ENCODE data around the gene RIN1.
A peak's percentile ranks its signal among the peaks of the same experiment; 100 is the strongest.

The RIN1 gene

DNA sequence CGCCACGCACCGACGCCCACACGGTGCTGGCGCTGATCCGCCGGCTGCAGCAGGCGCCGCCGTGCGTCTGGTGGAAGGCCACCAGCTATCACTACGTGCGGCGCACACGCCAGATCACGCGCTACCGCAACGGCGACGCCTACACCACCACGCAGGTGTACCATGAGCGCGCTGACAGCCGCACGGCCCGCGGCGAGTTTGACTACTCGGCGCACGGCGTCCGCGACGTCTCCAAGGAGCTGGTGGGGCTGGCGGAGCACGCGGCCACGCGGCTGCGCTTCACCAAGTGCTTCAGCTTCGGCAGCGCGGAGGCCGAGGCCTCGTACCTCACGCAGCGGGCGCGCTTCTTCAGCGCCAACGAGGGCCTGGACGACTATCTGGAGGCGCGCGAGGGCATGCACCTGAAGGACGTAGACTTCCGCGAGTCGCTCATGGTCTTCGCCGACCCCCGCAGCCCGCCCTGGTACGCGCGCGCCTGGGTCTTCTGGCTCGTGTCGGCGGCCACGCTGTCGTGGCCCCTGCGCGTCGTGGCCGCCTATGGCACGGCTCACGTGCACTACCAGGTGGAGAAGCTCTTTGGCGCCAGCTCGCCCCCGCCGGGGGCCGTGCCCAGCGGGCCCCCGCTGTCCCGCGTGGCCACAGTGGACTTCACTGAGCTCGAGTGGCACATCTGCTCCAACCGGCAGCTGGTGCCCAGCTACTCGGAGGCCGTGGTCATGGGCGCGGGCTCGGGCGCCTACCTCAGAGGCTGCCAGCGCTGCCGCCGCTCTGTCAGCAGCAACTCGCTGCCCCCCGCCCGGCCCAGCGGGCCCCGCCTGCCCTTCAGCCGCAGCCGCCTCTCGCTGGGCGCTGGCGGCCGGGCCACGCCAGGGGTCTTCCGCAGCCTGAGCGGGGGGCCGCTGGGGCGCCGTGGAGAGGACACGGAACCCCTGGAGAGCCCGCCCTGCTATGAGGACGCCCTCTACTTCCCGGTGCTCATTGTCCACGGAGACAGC, 41.3 kb downstream of the RIN1 start:
- DNase-seq (ENCODE audit: low read depth in 2 of 2) = no peak

DNA sequence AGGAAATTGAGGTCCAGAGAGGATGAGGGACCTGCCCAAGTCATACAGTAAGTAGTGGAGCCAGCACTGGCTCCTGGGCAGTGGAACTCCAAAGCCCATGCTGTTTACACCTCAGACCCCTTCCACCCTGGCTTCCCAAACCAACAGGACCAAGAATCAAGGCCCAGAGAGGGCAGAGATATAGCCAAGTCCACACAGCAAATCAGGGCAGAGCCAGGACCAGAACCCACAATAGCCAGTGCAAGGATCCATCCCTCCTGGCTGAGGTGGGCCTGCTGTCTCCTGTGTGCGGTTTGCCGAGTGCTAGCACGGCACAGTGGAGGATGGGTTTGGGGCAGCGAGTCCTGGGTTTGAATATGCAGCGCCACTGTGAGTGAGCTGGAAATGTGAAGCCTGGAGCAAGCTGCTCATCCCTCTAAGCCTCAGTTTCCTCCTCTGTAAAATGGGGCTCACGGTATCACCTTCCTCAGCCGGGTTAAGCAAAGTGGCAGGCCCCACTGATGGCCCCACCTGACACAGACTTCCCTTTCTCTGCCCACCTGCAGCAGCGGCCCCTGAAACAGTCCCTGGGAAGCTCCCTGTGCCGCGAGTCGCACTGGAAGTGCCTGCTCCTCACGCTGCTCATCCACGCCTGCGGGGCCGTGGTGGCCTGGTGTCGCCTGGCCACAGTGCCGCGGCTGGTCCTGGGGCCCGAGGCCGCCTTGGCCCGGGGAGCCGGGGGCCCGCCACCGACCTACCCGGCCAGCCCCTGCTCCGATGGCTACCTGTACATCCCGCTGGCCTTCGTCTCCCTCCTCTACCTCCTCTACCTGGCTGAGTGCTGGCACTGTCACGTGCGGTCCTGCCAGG, 42.2 kb downstream of the RIN1 start:
- DNase-seq (ENCODE audit: low read depth in 2 of 2) = no peak

- no peak for DNase-seq (ENCODE audit: low read depth in 2 of 2)
Observed at GRCh38 chr11:66293352-66293751, 42.9 kb downstream of the RIN1 start.

GRCh38 chr11:66292543-66293332, 43.5 kb downstream of the RIN1 start:
- no peak for DNase-seq (ENCODE audit: low read depth in 2 of 2)

GRCh38 chr11:66291706-66292542, 44.3 kb downstream of the RIN1 start, which contains the start of gene TMEM151A:
TMEM151A (plus strand) TSS chr11:66291894; CDS start chr11:66292014, 120 bp downstream.
- peak in 1 of 2 donors; percentile 47 for DNase-seq (ENCODE audit: low read depth in 2 of 2)

- no peak for DNase-seq (ENCODE audit: low read depth in 2 of 2)
Observed at GRCh38 chr11:66291303-66291705, 44.9 kb downstream of the RIN1 start.

DNA sequence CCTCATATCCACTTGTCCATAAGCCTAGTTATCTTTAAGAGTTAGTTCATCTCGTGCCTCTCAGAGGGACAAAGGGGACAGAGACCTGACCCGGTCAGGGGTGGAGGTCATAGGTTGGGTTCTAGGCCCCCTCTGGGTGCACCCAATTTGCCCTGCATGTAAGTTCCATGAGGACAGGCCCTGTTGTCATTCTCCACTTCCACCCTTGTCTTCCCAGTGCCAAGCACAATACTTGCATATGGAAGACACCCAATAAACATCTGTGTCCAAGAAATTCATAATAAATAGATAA, 46.0 kb downstream of the RIN1 start:
- no peak for DNase-seq (ENCODE audit: low read depth in 2 of 2)

DNA sequence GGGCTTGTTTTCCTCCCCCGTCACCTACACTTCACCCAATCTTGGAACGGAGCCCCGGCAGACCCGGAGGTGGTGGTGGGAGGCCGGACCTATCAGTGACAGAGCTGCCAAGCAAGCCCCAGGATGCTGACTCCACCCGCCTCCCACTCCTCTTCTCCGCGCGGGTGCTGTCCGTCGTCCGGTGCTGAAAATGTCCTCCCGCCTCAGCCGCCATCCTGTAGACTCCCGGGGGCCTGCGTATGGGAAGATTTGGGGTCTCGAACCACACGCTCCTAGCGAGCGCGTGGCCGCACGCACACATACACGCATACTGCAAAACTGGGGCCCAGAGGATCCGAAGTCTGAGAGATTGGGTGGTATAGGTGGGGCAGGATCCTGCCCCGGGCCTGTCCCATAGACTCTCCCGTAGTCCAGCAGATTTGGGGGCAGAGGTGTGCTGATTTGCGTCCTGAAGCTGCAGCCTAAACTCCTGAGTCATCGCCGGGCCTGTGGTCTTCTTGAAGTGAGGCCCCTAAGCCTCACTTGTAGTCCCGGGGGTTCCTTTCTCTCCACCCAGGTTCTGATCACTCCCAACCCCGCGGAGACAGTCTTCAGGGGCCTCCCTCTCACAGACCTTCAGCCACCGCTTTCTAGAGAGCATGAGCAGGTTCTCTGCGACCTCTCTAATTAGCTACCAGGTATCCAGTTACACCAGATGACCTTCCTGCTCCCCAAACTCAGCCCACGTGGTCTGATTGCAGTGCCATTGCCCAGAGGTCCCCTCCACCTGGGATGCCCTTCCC, 46.5 kb downstream of the RIN1 start:
- DNase-seq (ENCODE audit: low read depth in 2 of 2) = peak; percentile 64 to 74

DNA sequence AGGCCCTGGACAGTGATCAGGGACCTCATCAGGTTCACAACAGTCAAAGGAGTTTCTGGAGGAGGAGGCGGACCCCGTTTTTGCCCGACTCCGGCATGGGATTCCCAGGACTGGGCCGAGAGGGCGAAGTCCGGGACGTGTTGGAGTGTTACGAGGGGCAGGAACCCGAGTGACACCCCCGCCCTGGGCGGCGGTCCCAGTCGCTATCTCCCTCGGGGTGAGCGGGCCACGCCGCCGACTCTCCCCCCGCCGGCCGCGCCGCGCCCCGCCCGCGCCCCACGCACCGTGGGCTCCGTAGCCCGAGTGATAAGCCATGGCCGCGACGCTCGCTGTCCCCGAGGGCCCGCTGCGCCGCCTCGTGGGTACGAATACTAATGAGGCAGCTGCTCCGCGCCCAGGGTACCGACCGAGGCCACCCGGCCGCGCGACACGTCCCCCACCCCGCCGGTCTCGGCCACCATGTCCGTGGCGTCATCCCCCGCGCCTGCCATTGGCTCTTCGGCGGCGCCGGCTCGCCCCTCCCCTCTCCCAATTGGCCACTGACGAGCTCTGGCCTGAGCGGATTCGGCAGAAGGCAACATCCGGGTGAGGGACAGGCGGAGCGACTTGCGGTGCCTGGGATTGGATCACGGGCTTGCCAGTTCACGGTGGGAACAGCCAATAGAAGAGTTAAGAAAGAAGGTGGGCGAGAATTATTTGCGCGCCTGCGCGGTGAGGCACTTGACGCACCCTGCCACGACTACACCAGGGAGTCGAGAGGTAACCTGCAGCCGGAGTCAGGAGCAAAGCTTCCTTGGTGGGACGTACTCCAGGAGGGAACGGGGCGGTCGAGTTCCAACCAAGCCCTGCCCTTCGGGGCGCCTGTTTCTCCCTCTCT, 47.3 kb downstream of the RIN1 start, which contains the start of gene YIF1A:
Gene YIF1A, minus strand, starts transcription at position 473 of the 877 bp plus-strand sequence. Its CDS starts 158 bp downstream, at position 315.
- DNase-seq (ENCODE audit: low read depth in 2 of 2) = peak; percentile 95

GRCh38 chr11:66287889-66288670, 48.2 kb downstream of the RIN1 start:
- no peak for DNase-seq (ENCODE audit: low read depth in 2 of 2)

GRCh38 chr11:66287211-66287888, 48.9 kb downstream of the RIN1 start:
- DNase-seq (ENCODE audit: low read depth in 2 of 2) = no peak

DNA sequence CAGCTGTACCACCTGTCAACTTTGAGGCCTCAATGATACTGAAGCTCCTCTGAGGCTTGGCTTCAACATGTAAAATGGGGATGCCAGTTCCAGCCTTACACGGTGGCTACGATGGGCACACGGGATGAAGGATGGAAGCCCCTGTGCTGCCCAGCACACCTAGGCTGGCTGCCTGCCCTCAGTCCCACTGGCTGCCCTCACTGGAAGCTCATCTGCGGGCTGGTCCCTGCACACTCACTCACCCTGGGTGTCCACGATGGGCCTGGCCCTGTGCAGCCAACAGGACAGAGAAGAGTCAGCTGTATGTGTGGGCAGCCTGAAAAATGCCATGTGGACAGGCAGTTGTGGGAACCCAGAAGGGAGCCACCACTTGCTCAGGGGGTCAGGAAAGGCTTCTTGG, 49.5 kb downstream of the RIN1 start:
- no peak for DNase-seq (ENCODE audit: low read depth in 2 of 2)

GRCh38 chr11:66285250-66285947, 50.8 kb downstream of the RIN1 start:
- no peak for DNase-seq (ENCODE audit: low read depth in 2 of 2)

DNA sequence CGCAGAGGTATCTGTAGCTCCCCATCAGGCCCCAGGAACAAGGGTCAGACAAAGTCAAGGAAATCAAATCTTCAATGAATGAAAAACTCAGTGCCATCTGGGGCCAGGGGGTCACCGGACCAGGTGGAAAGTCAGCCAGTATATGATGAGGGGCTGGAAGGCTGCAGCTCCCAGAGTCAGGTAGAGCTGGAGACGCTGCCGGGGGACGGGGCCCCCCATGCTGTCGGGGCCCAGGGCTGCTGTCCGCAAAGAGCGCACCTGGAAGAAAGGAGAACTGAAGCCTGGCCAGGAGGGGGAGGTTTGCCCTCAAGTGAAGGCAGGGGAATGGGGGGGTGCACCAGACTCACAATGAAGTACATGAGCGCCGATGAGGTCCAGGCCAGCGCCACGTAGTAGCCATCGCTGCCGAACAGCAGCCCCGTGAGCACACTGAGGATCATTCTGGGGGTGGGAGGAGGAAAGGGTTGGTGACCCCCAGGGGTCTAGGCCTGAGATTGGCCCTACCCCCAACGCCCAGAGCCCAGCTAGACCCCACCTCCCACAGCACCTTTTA, 51.6 kb downstream of the RIN1 start:
- DNase-seq (ENCODE audit: low read depth in 2 of 2) = no peak

DNA sequence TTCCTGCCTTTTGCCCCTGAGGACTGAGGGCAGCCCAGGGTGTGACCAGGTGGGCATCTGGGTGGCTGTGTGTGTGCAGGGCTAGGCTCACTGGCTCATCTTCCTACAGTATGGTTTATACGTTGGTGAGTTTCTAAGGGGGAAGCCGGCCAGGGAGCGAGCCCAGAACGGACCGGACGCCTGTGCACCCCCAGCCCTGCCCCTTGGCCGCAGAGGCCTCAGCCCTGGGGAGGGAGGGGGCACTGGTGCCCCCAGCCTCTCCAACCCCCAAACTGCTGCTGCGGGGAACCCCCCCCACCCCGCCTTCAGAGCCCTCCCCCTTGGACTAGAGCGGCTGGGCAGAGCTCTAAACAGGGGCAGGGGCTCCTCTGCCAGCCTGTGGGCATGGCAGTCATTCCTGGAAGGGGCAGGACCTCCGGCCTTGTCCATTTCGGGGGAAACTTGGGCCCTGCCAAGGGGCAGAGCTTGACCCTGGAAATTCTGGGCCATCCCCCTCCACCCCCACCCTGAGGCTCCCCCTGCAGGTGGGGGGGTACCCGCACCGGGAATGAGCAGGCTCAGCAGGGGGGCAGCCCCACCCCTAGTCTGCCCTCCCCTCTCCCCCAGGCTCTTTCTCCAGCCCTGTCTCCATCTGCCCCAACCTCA, 52.7 kb downstream of the RIN1 start:
- DNase-seq (ENCODE audit: low read depth in 2 of 2) = no peak

Data from stimulated activated CD4-positive, alpha-beta T cell treated with anti-CD3 and anti-CD28 coated beads, Interleukin-1b, Interleukin-23, amount 100 ng/mL, for 4 hours (primary cell).